ENCODE data around the gene ZNF629.

Gene ZNF629

DNA sequence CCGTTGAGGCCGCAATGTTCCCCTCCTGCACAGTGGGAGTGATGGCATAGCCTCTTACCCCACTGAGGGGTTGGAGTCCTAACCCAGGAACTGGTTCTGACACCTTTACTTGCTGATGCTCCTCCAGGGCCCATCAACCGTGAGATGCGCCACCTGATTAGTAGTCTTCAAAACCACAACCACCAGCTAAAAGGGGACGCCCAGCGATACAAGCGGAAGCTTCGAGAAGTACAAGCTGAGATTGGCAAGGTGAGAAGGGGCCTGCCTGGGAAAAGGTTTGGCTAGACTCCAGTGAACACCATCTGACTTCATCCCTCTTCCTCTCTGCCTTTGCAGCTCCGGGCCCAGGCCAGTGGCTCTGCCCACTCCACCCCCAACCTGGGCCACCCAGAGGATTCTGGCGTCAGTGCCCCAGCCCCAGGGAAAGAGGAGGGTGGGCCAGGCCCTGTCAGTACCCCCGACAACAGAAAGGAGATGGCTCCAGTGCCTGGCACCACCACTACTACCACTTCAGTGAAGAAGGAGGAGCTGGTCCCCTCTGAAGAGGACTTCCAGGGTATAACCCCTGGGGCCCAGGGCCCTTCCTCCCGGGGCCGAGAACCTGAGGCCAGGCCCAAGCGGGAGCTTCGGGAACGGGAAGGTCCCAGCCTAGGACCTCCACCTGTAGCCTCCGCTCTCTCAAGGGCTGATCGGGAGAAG is 19.1 kb downstream of the ZNF629 start:
- no peak for DNase-seq (ENCODE audit: low spot score)
- TF ChIP-seq, protein P1, sequence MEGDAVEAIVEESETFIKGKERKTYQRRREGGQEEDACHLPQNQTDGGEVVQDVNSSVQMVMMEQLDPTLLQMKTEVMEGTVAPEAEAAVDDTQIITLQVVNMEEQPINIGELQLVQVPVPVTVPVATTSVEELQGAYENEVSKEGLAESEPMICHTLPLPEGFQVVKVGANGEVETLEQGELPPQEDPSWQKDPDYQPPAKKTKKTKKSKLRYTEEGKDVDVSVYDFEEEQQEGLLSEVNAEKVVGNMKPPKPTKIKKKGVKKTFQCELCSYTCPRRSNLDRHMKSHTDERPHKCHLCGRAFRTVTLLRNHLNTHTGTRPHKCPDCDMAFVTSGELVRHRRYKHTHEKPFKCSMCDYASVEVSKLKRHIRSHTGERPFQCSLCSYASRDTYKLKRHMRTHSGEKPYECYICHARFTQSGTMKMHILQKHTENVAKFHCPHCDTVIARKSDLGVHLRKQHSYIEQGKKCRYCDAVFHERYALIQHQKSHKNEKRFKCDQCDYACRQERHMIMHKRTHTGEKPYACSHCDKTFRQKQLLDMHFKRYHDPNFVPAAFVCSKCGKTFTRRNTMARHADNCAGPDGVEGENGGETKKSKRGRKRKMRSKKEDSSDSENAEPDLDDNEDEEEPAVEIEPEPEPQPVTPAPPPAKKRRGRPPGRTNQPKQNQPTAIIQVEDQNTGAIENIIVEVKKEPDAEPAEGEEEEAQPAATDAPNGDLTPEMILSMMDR (IDR thresholded peaks at IDR 0.05; ENCODE audit: borderline replicate concordance, control extremely low read depth, extremely low read depth, insufficient read depth, missing control alignments), result no peak
- in situ Hi-C loops (cut with MboI; ENCODE audit: low sequenced_read_pairs, unreplicated experiment), result no loop called here

GRCh38 chr16:30766933-30767284 is 20.1 kb downstream of the ZNF629 start:
- in situ Hi-C loops (cut with MboI; ENCODE audit: low sequenced_read_pairs, unreplicated experiment), result no loop called here
- TF ChIP-seq, protein P1 (IDR thresholded peaks at IDR 0.05; ENCODE audit: borderline replicate concordance, control extremely low read depth, extremely low read depth, insufficient read depth, missing control alignments), result no peak
- no peak for DNase-seq (ENCODE audit: low spot score)

DNA sequence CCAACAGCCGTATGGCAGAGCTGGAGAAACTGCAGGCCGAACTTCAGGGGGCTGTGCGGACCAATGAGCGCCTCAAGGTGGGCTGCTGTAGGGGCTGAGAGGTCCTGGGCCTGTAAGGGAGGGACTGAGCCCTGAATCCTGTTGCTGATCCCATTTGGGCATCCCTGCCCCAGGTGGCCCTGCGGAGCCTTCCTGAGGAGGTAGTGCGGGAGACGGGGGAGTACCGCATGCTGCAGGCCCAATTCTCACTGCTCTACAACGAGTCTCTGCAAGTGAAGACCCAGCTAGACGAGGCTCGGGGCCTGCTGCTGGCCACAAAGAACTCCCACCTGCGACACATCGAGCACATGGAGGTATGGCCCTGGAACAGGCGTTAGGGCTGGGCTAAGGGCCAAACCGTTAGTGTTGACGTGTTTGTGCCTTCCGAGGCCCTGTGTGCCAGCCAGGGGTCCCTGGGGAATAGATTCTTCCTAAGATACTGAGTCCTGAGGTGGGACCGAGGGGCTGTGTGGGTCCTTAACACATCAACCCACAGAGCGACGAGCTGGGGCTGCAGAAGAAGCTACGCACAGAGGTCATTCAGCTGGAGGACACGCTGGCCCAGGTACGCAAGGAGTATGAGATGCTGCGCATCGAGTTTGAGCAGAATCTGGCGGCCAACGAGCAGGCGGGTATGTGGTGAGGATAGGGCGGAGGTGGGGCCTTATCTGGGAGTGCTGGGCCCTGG is 20.6 kb downstream of the ZNF629 start:
- TF ChIP-seq, protein P1 (IDR thresholded peaks at IDR 0.05; ENCODE audit: borderline replicate concordance, control extremely low read depth, extremely low read depth, insufficient read depth, missing control alignments), result no peak
- DNase-seq (ENCODE audit: low spot score), result no peak
- in situ Hi-C loops (cut with MboI; ENCODE audit: low sequenced_read_pairs, unreplicated experiment), result no loop called here

GRCh38 chr16:30764816-30765465 is 22.1 kb downstream of the ZNF629 start:
- in situ Hi-C loops (cut with MboI; ENCODE audit: low sequenced_read_pairs, unreplicated experiment), result no loop called here
- TF ChIP-seq, protein P1 (IDR thresholded peaks at IDR 0.05; ENCODE audit: borderline replicate concordance, control extremely low read depth, extremely low read depth, insufficient read depth, missing control alignments), result no peak
- DNase-seq (ENCODE audit: low spot score), result no peak

DNA sequence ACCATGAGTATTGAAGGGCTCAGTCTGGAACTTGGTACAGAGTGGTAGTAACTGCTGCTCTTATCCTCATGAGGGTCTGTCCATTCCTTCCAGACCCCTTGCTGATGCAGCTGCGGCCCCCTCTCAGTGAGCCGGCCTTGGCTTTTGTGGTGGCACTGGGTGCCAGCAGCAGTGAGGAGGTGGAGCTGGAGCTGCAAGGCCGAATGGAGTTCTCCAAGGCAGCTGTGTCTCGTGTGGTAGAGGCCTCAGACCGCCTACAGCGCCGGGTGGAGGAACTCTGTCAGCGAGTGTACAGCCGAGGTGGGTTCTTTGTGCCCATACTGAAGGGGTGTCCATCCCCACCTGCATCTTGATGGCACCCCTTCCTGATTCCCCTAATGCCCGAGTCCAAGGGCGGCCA is 22.9 kb downstream of the ZNF629 start:
- DNase-seq (ENCODE audit: low spot score), result no peak
- in situ Hi-C loops (cut with MboI; ENCODE audit: low sequenced_read_pairs, unreplicated experiment), result no loop called here
- TF ChIP-seq, protein P1 (IDR thresholded peaks at IDR 0.05; ENCODE audit: borderline replicate concordance, control extremely low read depth, extremely low read depth, insufficient read depth, missing control alignments), result no peak

DNA sequence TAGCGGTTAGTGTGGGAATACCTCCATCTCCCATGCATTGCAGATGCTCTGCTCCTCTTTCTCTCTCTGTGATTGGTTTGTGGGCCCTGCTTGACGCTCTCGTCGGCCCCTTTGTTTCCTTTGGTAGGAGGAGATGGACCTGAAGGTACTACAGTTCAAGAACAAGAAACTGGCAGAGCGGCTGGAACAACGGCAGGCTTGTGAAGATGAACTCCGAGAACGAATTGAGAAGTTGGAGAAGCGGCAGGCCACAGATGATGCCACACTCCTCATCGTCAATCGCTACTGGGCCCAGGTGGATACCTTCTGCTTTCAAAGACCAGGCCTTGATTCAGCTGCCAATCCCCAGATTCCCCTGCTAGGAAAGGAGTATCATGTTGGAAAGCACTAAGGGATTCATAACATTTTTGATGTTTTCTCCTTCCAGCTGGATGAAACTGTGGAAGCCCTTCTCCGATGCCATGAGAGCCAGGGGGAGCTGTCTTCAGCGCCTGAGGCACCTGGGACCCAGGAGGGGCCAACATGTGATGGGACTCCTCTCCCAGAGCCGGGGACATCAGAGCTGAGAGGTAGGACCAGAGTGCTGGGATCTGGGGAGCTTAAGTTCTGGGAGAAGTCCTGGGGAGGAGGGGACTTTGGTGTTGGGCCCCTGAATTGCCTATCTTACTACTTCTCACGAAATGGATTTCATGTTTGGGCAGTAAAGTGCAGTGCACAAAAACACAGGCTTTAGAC is 23.8 kb downstream of the ZNF629 start:
- DNase-seq (ENCODE audit: low spot score), result no peak
- in situ Hi-C loops (cut with MboI; ENCODE audit: low sequenced_read_pairs, unreplicated experiment), result no loop called here
- TF ChIP-seq, protein P1 (IDR thresholded peaks at IDR 0.05; ENCODE audit: borderline replicate concordance, control extremely low read depth, extremely low read depth, insufficient read depth, missing control alignments), result no peak
